GM08714 (cell line): ENCODE results near the gene CHRNA4.

Source experiments
- H3K4me3 ChIP-seq: fragments of 200-500 bp; sonication (Bioruptor generic); 2 replicates; pipeline ENCODE4 v1.5.1; 2014; ENCODE audit warnings: mild to moderate bottlenecking, low read length, inconsistent platforms
- ZNF274 ChIP-seq: IDR thresholded peaks from 2 replicates; pipeline ENCODE4 v1.6.1; 2012; ENCODE audit warnings: mild to moderate bottlenecking, low read depth, low read length

CHRNA4 gene

GRCh38 chr20:63360850-63361518 lies at the start of gene CHRNA4:
Gene CHRNA4, minus strand, starts transcription at chr20:63361349. Its CDS starts 184 bp downstream, at chr20:63361165.
- no peak for TF ChIP-seq ZNF274
- H3K4me3 ChIP-seq: no peak within 1 kb of the TSS

- H3K4me3 ChIP-seq: no peak overlapping the region
- no peak for TF ChIP-seq ZNF274
These were observed 48.8 kb upstream of the CHRNA4 start for GRCh38 chr20:63409834-63410435.

- no peak for TF ChIP-seq ZNF274
- no peak overlapping the region for H3K4me3 ChIP-seq
These were observed 48.1 kb upstream of the CHRNA4 start for GRCh38 chr20:63409066-63409833.

GRCh38 chr20:63408684-63409046 lies 47.5 kb upstream of the CHRNA4 start:
- TF ChIP-seq ZNF274: no peak
- no peak overlapping the region for H3K4me3 ChIP-seq

DNA sequence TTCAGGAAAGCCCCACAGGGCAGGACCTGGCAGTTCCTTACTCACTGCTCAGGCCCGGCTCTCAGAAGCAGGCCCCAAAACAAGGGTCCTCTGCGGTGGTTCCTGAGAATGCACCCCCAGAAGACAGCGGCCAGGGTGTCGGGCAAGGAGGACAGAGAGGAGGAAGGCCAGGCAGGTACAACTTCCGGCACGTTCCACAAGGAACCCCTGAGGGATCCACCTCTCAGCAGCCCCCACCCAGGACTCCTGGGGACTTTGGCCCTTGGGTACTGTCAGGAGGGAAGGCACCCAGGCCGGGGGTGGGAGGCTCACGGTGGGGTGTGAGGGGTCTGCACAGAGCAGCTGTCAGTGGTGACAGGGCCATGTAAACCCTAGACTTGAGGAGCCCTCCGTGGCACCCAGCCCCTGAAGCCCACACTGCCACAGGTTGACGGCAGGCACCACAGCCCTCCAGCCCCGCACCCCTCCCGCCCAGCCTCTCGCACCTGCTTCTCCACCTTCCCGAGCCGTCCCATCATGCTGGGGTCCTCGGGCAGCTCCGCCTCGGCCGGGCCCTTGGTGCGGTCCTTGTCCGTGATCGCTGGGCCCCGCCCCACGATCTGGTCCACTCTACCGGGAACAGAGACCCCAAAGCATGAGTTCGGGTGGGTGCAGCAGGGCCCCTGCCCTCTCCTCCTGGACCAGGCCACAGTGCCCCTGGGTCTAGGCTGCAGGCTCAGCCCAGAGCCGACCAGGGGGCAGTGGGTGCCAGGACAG lies 47.0 kb upstream of the CHRNA4 start:
- TF ChIP-seq ZNF274: no peak

GRCh38 chr20:63406617-63407245 lies 45.6 kb upstream of the CHRNA4 start:
- no peak for TF ChIP-seq ZNF274
- H3K4me3 ChIP-seq: no peak overlapping the region

More for the DNA sequence above, 47.0 kb upstream of the CHRNA4 start:
- no peak overlapping the region for H3K4me3 ChIP-seq

- no peak overlapping the region for H3K4me3 ChIP-seq
- TF ChIP-seq ZNF274: no peak
These were observed 44.9 kb upstream of the CHRNA4 start for GRCh38 chr20:63406011-63406410.

DNA sequence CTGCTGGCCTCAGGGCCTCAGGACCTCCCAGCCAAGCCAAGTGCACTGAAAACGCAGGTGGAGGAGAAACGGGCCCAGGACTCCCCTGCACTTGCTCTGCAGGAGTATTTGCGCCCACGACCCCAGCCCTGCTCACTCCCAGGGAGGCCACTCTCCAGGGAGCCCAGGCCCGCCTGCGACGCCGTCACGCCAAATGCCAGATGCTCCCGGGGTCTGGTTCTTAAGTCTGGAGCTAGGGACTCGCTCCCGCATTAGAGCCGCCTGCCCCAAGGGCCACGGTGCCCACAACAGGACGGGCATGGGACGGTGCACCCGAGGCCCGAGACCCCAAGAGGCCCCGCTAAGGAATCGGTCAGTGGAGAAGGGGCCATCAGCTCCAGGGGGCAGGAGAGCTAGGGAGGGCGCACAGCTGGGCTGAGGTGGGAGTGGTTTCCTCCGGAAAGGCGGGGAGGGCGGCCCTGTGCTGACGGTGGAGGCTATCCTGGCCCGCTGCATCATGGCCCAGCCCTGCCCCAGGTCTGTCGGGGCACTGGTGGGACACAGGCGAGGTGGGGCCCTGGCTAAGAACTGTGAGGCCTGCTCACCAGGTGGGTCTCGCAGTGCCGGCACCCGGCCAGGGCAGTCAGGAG lies 44.1 kb upstream of the CHRNA4 start:
- no peak for TF ChIP-seq ZNF274
- H3K4me3 ChIP-seq: no peak overlapping the region

- TF ChIP-seq ZNF274: no peak
- no peak overlapping the region for H3K4me3 ChIP-seq
These were observed 43.3 kb upstream of the CHRNA4 start for GRCh38 chr20:63404129-63405085.

GRCh38 chr20:63403403-63404105 lies 42.4 kb upstream of the CHRNA4 start:
- no peak overlapping the region for H3K4me3 ChIP-seq
- no peak for TF ChIP-seq ZNF274

GRCh38 chr20:63402860-63403220 lies 41.7 kb upstream of the CHRNA4 start:
- H3K4me3 ChIP-seq: no peak overlapping the region
- TF ChIP-seq ZNF274: no peak

DNA sequence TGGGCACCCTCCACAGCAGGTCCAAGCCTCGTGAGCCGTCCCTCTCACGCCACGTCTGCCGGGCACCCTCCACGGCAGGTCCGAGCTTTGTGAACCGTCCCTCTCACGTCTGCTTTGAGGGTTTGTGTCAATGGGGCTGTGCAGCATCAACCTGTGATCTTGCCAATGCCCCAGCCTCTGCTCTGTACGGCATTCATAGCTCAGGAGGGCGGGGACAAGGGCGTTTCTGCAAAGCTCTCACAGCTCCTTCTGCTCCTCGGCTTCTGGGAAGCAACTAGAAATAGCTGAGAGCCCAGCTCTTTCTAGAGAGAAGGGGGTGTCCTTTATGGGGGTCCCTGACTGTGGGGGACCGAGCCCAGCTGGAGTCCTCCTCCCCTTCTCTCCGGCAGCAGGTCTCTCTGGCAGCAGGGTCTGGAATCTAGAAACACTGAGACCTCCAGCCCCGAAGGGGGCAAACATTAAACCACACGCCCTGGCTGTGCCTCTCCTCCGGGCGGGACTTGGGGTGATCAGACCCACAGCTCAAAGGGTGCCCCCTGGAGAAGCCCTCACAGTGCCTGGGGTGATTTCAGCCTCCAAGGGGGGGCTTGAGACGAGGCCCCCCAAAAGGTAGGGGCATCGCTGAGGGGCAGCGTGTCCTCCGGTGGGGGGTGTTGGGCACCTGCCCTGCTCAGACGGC lies 41.2 kb upstream of the CHRNA4 start:
- no peak for TF ChIP-seq ZNF274
- H3K4me3 ChIP-seq: no peak overlapping the region
